ENCODE data around the gene PTPRE. TPM values are rescaled to one million over a fixed set of nuclear protein-coding genes. Genes with fewer than 3 reads are reported as not detected.

The PTPRE gene
- total RNA-seq, 6 experiments from 2014 or later, result 2.3 to 9.2 (median 2.7) TPM

DNA sequence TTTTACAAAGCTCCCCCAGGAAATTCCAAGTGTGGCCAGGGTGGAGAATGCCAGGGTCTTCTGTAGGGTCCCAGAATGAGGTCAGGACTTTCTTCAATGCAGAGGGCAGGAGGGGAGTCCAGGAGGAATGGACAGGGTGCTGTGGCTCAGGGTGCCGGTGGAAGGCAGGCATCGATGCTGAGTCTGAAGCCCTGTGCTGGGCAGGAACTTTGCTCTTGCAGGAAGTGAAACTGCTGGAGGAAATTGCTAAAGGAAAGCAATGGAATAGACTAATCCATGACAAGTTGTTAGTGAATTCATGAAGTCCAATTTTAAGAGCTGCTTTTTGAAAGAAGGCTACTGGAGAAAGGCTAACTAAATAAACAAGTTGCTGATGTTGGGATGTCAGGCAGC lies 14.8 kb downstream of the PTPRE start:
- WGBS (ENCODE audit: insufficient coverage, low coverage, low lambda C conversion rate, missing lambda C conversion rate), result 51% methylated on average over 2 of the region's 2 CpGs
- Histone ChIP-seq H3K27me3 (no peaks in the 10 kb centered on the region), H3K9me3 (no peaks in the 10 kb centered on the region), H3K4me1 (no peaks in the 10 kb centered on the region), H3K4me3 (no peak overlapping the region), H3K36me3 (no peaks in the 10 kb centered on the region), H3K27ac (peak overlapping the region in 1 of 3 donors; percentile 23)
- no peak for TF ChIP-seq POLR2A (IDR thresholded peaks at IDR 0.05)
- no peak for TF ChIP-seq CTCF (IDR thresholded peaks at IDR 0.05)
- intact Hi-C loops (cut with DNase I), result no loop called here
- no peak for DNase-seq
- ATAC-seq, result peak; percentile 37 to 60 (median 40)

DNA sequence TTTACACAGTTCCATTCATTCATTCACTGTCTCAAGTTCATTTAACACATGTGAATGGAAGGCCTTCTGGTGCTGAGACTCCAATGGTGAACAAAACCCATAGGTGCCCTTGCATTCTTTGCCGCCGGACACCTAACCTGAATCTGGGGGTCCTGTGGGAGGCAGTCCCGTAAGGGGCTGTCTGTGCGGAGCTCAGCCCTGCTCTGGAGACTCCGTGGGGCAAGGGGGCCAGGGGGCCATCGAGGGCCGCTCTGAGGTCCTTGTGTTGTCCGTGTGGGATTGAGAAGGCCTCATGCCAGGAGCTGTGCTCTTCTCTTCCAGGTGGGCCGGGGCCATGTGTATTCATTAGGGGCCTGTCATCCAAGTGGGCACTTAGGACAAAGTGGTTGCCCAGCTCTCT lies 15.3 kb downstream of the PTPRE start:
- H3K36me3 ChIP-seq, result no peaks in the 10 kb centered on the region
- no peaks in the 10 kb centered on the region for H3K27me3 ChIP-seq
- no peaks in the 10 kb centered on the region for H3K4me1 ChIP-seq
- ATAC-seq (no peak), DNase-seq (no peak)
- WGBS (ENCODE audit: insufficient coverage, low coverage, low lambda C conversion rate, missing lambda C conversion rate), result no CpG with 5 or more reads among the region's 9 CpGs
- no peak for TF ChIP-seq CTCF (IDR thresholded peaks at IDR 0.05)
- TF ChIP-seq POLR2A (IDR thresholded peaks at IDR 0.05), result no peak
- peak overlapping the region in 1 of 3 donors; percentile 23 for H3K27ac ChIP-seq
- intact Hi-C loops (cut with DNase I), result no loop called here
- H3K4me3 ChIP-seq, result no peak overlapping the region
- H3K9me3 ChIP-seq, result no peaks in the 10 kb centered on the region

GRCh38 chr10:127922675-127923366 lies 15.9 kb downstream of the PTPRE start:
- intact Hi-C loops (cut with DNase I), result no loop called here
- WGBS (ENCODE audit: insufficient coverage, low coverage, low lambda C conversion rate, missing lambda C conversion rate), result 90% methylated on average over 4 of the region's 12 CpGs
- H3K4me1 ChIP-seq, result no peaks in the 10 kb centered on the region
- DNase-seq, result peak in 1 of 3 donors; percentile 57
- peak in 2 of 4 donors; percentile 29 to 56 for ATAC-seq
- TF ChIP-seq CTCF (IDR thresholded peaks at IDR 0.05) (no peak), POLR2A (IDR thresholded peaks at IDR 0.05) (no peak)
- H3K27ac ChIP-seq, result no peak overlapping the region
- no peaks in the 10 kb centered on the region for H3K36me3 ChIP-seq
- H3K27me3 ChIP-seq, result no peaks in the 10 kb centered on the region
- H3K4me3 ChIP-seq, result no peak overlapping the region
- H3K9me3 ChIP-seq, result no peaks in the 10 kb centered on the region

DNA sequence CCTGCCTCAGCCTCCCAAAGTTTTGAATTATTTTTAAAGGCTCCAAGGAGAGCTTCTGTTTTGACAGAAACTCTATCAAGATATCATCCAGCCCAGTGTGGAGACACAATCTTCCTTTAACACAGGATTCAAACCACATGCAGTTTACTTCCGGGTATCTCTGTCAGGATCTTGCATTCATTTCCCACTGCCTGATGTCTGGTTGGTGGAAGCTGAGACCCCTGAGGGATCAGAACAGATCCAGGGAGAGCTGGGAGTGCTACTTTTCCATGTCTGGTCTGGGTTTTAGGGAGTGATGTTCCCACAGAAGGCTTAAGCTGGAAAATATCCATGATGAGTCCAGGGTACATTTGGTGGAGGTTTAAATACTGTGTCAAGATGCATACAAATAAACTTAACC lies 16.7 kb downstream of the PTPRE start:
- H3K4me1 ChIP-seq, result no peaks in the 10 kb centered on the region
- WGBS (ENCODE audit: insufficient coverage, low coverage, low lambda C conversion rate, missing lambda C conversion rate), result 36% methylated on average over 1 of the region's 1 CpG

More for the DNA sequence above, 16.7 kb downstream of the PTPRE start:
- Histone ChIP-seq H3K4me3 (no peak overlapping the region), H3K9me3 (no peaks in the 10 kb centered on the region), H3K36me3 (no peaks in the 10 kb centered on the region), H3K27ac (no peak overlapping the region), H3K27me3 (no peaks in the 10 kb centered on the region)
- TF ChIP-seq CTCF (IDR thresholded peaks at IDR 0.05) (no peak), POLR2A (IDR thresholded peaks at IDR 0.05) (no peak)
- no peak for DNase-seq
- intact Hi-C loops (cut with DNase I), result no loop called here
- ATAC-seq, result no peak

Measured in right lobe of liver (tissue), 6 donors.